Superior temporal gyrus (tissue), 1 donor: ENCODE results near the gene SND1.
A peak's percentile ranks its signal among the peaks of the same experiment; 100 is the strongest.
"Not testable (repeated sequence)": the region's sequence is repeated elsewhere in the genome, so short reads cannot be mapped to it uniquely, and the experiment has no call there.

Experiments used
- DNase-seq: peaks from one replicate; pipeline ENCODE4 v3.0.0-alpha.2; 2016; ENCODE audit errors: extremely low spot score

Gene SND1

DNA sequence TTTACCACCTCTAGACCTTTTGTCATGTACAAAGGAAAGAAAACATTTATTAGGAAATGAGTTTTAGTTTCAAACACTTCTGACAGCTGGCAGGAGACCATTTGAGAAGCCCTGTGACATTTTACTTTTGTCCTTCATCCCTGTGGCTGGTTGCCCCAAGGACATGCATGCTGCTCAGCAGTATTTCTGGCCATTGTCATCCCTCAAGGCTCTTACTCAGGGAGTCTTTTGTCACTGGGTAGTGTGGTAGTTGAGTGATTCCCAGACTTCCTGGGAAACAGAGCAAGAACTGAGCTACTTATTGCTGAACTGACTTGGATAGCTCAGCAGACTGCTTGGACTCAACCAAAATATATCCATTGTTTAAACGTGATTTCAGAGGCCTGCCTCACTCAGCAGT, 236.4 kb downstream of the SND1 start:
- no peak for DNase-seq

GRCh38 chr7:127888825-127889224, 236.8 kb downstream of the SND1 start:
- DNase-seq = no peak

GRCh38 chr7:127889677-127890076, 237.7 kb downstream of the SND1 start:
- DNase-seq = no peak

DNA sequence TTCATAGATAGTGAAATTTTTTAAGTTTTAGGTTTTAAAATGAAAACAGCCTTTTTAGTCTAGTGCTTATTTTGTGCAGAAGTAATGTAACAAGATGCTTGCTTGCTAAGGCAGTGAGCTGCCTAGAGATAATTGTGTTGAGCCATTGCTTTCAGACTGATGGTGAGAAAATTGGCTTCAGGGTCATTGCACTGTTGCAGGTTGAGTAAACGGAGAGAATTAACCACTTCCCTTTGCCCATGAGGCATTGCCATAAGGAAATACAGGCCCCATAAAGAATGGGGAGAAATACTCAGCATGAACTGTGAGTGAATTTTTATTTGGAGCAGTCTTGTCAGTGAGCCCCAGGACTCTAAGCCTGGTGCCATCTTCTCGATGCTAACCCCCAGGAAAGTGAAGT, 238.7 kb downstream of the SND1 start:
- no peak for DNase-seq

DNA sequence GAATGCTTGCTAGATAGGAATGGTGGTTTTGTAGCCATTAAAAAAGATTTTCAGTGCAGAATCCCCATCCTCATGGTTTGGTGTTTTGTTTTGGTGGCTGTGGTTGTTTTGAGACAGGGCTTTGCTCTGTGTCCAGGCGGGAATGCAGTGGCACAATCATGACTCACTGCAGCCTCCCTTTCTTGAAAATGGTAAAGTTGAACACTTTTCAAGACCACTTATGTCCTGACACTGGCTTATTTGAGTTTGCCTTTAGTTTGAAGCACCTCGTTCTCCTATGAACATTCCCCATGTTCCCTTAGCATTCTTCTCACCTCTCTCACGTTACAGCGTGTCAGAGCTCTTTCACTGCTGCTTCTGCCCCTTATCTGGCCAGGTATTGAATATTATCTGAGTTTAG, 239.2 kb downstream of the SND1 start:
- no peak for DNase-seq

DNA sequence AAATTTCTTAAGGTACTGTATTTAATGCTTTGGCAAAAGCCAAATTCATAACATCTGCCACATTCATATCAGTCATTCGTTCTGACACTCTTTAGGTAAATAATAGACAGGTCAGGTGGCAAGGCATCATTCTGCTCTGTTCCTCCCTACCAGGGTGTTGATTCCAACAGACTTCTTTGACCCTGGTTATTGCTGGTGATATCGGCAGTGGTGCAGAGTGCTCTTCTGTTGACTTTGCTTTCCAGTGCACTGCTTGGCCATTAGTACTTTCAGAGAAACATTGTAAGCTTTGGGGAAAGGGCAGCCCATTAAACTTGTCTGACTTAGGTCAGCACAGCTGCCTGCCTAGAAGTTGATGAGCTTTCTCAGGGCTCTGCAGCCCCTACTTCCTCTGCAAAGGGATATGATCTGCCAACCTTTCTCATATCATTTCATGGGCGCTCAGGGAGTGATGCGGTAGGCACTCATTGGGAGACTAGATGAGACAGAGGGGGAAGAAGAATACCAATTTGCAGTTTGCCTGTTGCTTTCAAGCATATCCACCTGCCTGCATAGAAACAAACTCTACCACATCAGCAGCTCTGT, 240.0 kb downstream of the SND1 start:
- no peak for DNase-seq

- no peak for DNase-seq
These were observed 240.7 kb downstream of the SND1 start for GRCh38 chr7:127892488-127893314.

DNA sequence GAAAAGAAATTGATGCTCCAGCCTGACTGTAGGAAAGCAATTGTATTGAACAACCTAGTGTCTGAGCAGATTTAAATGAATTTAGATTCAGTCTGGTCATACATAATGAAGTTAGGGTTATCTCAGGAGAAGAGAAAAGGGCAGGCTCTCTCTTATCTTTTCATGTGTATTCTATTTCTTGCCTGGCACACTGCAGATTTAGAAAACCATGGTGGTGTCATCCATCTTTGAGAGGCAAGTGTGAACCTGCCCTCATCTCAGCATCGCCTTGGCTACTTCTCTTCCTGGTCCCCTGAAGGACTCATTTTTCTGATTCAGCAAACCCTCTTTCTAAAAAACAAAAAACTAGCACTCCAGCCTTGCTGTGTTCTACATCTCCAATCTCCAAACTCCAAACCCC, 241.6 kb downstream of the SND1 start:
- DNase-seq = no peak

GRCh38 chr7:127894588-127894987, 242.6 kb downstream of the SND1 start:
- no peak for DNase-seq

GRCh38 chr7:127895360-127895759, 243.4 kb downstream of the SND1 start:
- no peak for DNase-seq

GRCh38 chr7:127895814-127896280, 243.9 kb downstream of the SND1 start:
- DNase-seq = no peak

- DNase-seq = no peak
These were observed 244.7 kb downstream of the SND1 start for GRCh38 chr7:127896659-127897058.

DNA sequence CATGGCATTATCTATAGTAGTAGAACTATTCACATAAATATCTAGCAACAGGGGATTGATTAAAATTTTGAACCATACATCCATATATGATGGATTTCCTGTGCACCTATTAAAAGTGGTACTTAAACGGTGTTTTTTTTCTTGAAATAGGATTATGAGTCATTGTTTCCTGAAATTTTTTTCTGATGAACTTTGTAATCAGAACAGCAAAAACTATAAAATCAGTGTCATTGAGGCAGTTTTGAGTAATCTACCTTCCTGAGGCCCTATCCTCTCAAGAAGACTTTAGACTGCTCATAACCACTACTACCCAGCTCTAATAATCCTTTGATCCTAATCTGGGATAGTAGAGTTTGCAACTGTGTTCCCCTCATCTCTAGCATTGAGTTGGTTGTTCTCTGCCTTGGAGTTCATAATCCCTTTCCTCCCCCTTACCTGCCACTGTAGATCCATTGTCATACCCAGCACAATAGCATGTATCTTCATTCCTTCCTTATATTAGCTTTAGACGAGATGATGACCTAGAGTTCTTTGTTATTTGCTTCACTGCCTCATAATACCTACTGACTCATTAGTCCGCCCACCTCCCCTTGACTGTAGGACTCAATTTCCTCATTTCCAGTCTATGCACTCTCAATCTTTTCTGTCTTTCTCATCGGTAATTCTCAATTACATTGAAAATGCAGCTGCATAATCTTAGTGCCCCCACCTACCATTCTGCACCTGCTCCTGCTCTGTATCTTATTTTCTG, 245.9 kb downstream of the SND1 start:
- no peak for DNase-seq

DNA sequence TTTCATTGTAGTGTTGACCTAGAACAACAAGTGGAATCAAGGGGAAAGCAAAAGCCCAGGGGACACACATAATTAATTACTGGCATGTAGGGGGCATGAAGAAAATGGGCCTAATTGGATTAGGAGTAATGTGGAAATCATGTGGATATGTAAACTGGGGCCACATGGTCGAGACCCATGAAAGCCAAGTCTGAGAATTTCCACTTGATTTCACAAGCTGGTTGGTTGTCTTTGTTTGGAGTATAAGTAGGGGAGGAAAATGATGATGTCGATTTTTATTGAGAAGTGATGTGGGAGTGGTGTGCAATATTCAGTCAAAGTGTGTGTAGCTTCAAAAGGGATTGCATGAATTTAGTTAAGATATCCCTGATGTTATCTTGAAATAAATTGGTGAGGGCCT, 247.4 kb downstream of the SND1 start:
- no peak for DNase-seq

- no peak for DNase-seq
These were observed 248.1 kb downstream of the SND1 start for GRCh38 chr7:127900141-127900540.

DNA sequence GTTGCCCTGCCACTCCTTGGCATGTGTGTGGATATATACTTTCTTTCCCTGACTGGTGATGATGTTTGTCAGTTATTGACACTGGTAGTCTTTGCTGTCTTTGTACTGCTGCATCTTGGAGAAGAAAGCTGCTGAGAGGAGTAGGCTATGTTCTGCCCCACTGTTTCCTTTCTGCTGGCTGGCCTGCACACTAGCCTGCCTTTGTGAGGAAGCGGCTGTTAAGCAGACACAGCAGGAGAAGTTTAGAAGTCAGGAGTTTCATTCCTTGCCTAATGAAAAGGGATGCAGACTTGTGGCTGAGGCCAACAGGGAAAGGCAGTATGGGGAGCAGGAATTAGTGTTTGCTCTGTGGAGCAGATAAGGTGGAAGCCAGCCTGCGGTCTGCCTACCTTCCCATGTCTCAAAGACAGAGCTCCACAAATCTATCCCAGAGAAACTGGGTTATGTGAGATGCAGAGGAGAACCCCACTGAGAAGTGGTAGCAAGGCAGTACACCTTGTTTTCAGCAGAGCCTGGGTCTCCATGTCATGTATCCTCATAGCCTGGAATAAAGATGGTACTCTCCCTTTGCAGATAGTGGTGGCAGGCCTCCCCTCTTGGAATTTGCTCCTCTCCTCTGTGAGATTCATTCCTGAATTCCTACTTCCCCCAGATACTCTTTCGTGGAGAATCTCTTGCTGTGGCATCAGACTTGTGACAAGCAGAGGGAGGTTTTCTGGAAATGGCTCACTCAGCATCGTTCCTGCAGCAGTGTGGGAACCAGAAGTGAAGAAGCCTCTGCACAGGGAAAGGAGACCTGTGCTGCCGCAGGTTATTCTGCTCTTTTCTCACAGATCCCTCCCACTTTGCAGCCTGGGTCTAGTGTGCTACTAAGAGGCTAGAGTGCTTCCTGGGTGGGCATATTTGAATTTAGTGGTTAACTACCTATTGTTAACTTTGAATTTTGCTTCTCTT, 249.0 kb downstream of the SND1 start:
- no peak for DNase-seq

DNA sequence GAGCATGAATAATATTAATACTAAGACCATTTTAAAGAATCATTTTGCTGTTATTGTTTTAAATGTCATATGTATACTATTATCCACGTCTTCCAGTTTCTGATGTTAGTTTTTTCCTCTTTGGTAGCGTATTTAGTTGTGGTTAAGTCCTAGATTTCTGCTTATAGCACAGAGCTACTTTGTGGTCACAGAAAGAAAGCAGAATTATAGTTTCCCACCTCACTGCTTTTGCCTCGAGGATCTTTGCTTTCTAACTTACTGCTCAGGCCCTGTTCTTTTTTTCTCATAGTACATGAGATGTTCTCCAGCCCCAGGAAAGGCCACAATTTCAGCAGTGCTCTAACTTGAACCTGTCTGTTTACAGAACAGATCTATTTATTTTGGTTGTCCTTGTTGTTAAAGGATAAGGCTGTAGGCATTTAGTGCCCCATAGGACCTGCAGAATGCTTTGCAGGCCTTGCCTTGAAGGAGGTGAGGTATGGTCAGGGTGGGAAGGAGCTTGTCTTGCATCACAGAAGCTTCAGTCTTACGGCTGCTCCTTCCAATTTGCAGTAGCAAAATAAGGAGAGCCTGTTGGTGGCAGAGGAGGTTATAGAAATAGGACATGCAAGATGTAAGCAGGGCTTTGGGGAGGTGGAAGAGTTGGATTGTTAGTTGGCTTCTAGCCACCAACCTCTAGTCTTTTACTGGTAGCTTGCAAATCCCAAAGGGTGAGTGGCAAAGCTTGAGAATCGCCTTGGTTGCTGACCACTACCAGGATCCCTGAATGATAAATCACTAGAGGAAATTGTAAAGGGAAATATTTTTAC, 250.1 kb downstream of the SND1 start:
- peak; percentile 34 for DNase-seq

- not testable (repeated sequence) for DNase-seq
These were observed 250.8 kb downstream of the SND1 start for GRCh38 chr7:127902753-127903152.

GRCh38 chr7:127903892-127904669, 252.1 kb downstream of the SND1 start:
- DNase-seq = peak; percentile 38

DNA sequence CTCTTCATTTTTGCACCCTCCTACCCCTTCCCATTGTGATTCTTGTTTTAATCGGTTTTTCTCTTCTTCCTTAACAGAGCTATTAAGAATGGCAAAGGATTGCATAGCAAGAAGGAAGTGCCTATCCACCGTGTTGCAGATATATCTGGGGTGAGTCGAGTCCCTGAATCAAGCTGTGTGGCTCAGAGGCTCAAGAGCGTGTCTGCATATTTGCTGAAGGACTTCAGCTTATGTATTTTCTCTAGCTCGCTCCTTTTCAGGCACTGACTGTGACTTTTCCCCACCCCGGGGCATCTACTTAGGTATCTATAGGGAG, 252.6 kb downstream of the SND1 start:
- DNase-seq = no peak
